Testis (tissue), 2 donors: Measurements from ENCODE around the gene HDHD3.

Experiments
- CTCF ChIP-seq, 3 experiments: fragments of 450-650 bp in 2 of 3; fragments of 200-600 bp in 1 of 3; sonication (generic) in 1 of 3; IDR thresholded peaks; one replicate each; pipeline ENCODE4 v1.5.1; 2016 to 2019; ENCODE audit warnings: antibody characterized with exemption in 3 of 3, mild to moderate bottlenecking in 2 of 3, moderate library complexity in 1 of 3
- POLR2A ChIP-seq: fragments of 450-650 bp; IDR thresholded peaks from one replicate; pipeline ENCODE4 v1.6.1; 2017; ENCODE audit warnings: antibody characterized with exemption, mild to moderate bottlenecking, moderate library complexity

GRCh38 chr9:113359385-113359784 lies 17.4 kb downstream of the HDHD3 start:
- TF ChIP-seq CTCF (IDR thresholded peaks at IDR 0.05) (no peak), POLR2A (no peak)
